HG02981 (cell line): ENCODE data around the gene RPS6KA2.

Experiments
- ATAC-seq: cut with Tn5 transposase; IDR thresholded peaks from one replicate; pipeline ENCODE4 v1.9.1; 2021; ENCODE audit warnings: mild to moderate bottlenecking, moderate library complexity; ENCODE audit not compliant: unreplicated experiment

RPS6KA2 gene

GRCh38 chr6:166578536-166579236 is 48.4 kb downstream of the RPS6KA2 start:
- ATAC-seq: no peak

- ATAC-seq: no peak
These were observed 51.8 kb downstream of the RPS6KA2 start for GRCh38 chr6:166575205-166575604.

- no peak for ATAC-seq
These were observed 53.4 kb downstream of the RPS6KA2 start for GRCh38 chr6:166573511-166574216.

- ATAC-seq: no peak
These were observed 54.4 kb downstream of the RPS6KA2 start for GRCh38 chr6:166572370-166573261.

GRCh38 chr6:166570929-166571713 is 55.9 kb downstream of the RPS6KA2 start:
- no peak for ATAC-seq

DNA sequence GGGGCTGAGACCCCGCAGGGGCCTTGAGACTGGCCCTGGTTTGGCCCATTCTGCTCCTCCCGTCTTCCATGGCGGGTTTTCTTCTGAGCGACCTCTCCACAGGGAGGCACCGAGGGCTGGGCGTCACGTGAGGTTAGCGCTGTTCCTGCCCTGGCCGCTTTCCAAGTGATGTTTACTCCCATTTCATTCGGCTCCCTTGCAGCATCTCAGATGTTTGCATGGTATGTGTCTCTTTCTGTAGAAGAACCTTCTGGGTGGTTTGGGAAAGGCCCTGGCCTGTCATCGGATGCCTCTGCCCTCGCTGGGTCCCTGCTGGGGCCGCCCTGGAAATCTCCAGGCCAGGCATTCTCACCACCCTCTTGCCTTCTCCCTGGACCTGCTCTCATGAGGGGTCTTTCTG is 57.8 kb downstream of the RPS6KA2 start:
- no peak for ATAC-seq

DNA sequence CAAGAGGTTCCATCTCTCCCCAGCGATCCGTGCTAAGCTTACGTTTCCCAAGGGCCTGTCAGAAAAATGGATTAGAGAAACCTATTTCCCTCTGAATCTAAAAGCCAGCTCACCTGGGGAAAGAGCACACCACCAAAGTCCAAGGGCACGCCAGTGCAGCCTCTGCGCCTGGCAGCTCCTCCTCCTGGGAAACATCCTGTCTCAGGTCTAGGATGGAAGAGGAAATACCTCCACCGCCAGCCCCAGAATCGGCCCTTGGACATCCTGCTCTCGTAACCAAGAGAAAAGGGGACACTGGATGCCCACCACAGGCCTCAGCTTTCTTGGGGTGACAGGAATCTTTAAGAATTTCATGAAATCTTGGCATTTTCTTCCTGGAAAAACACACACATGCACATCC is 59.2 kb downstream of the RPS6KA2 start:
- no peak for ATAC-seq

GRCh38 chr6:166567107-166567506 is 59.9 kb downstream of the RPS6KA2 start:
- no peak for ATAC-seq

DNA sequence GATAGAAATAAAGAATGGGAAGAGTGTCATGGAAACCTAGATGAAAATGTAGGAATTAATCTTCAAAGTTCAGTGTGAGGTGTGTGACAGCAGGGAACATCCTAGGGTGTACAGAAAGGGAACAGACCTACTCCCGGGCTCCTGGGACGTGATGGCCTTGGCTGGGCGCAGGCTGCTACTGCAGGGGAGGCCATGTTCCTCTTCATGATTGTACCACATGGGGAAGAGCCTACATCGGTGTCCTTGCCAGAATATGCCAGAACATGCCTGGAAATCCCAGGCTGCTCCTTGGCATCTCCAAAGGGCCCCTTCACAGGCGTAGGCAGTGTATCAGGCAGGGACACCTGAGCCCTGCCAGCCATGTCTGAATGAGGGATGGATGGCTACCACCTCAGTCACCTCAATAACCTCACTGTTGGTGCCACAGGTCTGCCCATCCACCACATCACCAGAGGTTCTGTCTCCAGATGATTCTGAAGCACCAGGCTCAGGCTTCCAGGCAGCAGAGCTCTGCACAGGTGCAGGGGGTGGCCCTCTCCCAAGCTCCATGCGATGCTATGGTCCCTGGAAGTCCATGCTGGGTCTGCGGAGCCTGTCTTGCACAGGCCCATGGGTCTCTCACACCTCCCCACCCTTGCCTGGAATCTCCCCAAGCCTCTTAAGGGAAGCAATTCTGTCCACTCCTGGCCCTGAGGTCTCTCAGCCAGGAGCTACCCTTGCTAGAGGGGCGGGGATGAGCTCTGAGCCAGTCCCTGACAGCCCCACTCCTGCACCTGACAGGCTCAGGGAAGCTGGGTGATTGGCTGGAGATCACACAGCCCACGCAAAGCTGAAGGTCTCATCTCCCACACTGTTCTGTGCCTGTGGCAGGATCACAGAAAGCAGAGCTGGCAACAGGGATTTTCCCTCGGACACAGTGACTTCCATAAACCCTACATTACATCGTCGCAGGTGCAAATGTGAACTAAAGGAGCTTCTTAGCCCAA is 60.7 kb downstream of the RPS6KA2 start:
- ATAC-seq: no peak

DNA sequence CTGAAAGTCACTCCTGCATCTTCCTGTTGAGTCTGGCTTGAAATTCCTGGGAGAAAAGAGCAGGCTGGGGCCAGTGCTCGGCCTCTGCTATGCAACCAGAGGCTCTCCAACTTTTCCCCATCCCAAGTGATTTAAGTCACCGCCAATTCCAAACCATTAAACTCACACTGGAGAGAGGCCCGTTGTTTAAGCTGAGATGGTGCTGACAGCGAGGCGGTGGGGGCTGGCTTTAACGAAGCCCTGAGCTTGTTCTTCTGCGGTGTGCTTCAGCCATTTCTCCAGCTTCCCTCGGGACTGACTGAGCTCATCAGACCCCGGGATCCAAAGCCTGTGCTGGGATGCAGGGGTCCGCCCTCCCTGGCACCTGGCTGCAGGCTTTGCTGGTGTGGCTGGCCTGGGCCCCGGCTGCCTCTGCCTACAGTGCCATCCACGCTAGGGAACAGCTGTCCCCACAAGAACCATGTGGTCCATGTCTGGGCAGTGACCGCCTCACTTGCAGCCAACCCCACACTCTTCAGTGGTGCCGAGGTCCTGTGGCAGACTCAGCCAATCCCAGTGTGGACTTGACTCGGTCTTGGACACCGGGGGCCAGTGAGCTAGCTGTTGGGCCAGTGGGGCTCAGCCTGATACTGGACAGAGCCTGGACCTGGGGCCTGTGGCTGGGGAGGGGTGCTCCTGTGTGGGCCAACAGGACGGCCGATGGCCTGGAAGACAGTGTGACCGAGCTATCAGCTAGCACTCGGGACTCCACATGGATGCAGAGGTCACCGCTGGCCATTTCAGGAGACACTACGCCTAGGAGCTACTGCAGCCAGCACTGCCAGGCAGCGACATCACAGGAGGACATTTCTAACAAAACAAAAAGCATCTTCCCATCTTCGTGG is 61.7 kb downstream of the RPS6KA2 start:
- no peak for ATAC-seq

GRCh38 chr6:166563805-166564204 is 63.2 kb downstream of the RPS6KA2 start:
- ATAC-seq: no peak

- ATAC-seq: no peak
These were observed 63.9 kb downstream of the RPS6KA2 start for GRCh38 chr6:166563200-166563599.

DNA sequence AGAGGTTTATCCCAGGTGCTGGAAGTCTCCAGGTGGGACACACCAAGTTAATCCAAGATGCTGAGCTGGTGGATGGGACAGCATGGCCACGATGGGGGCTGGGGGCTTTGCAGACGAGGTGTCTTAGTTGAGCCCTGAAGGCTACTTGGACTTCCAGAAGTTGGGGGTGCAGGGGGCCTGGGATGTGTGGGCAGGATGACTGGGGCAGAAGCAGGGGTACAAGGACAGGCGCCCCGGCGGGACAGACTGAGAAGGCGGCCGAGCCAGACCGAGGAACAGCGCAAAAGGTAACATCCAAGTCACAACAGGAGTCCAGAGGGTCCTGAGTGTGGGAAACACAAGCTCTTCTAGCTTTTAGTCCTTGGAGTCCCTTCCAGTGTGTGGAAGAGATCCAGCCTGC is 64.3 kb downstream of the RPS6KA2 start:
- ATAC-seq: no peak

- no peak for ATAC-seq
These were observed 65.2 kb downstream of the RPS6KA2 start for GRCh38 chr6:166561771-166562359.

DNA sequence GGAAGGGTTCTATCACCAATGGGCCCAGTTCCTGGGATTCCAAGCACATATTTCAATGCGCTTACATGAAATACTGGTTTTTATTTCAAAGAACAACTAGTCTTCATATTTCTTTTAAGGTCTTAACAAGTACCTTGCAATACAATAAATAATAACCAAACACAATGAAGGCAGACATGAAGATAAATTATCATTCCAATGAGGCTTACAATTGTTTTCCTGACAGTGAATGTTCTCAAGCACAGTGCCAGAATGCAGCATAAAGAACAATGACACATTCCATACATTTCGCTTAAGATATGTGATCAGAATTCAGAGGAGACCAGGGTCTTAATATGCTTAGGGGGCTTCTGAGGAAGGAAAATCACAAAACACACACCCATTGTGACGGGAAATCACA is 66.8 kb downstream of the RPS6KA2 start:
- ATAC-seq: no peak

GRCh38 chr6:166559662-166560061 is 67.4 kb downstream of the RPS6KA2 start:
- no peak for ATAC-seq

- ATAC-seq: no peak
These were observed 67.8 kb downstream of the RPS6KA2 start for GRCh38 chr6:166559211-166559610.
